ENCODE results near the gene TNPO3.

TNPO3 gene

GRCh38 chr7:129091484-129092002 lies 36.6 kb upstream of the TNPO3 start:
- H3K9ac ChIP-seq (ENCODE audit: low read length): no peak overlapping the region
- H3K4me3 ChIP-seq (ENCODE audit: low read depth, low read length): no peak overlapping the region
- no peak overlapping the region for H3K4me2 ChIP-seq (ENCODE audit: low read length)
- H3K27me3 ChIP-seq (ENCODE audit: insufficient read depth, low read length): peaks cover 2% of the 10 kb centered on the region
- H3K4me1 ChIP-seq (ENCODE audit: control insufficient read depth in 1 of 2, insufficient read depth in 2 of 2, low read length in 2 of 2): no peaks in the 10 kb centered on the region
- H3K18ac ChIP-seq (ENCODE audit: low read length): no peak overlapping the region
- no peak overlapping the region for H2BK120ac ChIP-seq (ENCODE audit: insufficient read depth, low read length, poor library complexity)
- no peak overlapping the region for H4K91ac ChIP-seq (ENCODE audit: low read depth, low read length)
- H3K79me2 ChIP-seq (ENCODE audit: control insufficient read depth, insufficient read depth, low read length, poor library complexity): no peaks in the 10 kb centered on the region
- H3K14ac ChIP-seq (ENCODE audit: low read length): no peak overlapping the region
- no peak overlapping the region for H3K27ac ChIP-seq (ENCODE audit: low read depth, low read length)
- no peaks in the 10 kb centered on the region for H3K9me3 ChIP-seq (ENCODE audit: insufficient read depth, low read depth, low read length)
- no peak overlapping the region for H4K12ac ChIP-seq (ENCODE audit: low read depth, low read length)
- H2BK12ac ChIP-seq (ENCODE audit: low read length): no peak overlapping the region
- WGBS (ENCODE audit: extremely low coverage, insufficient coverage, insufficient read length): no CpG with 5 or more reads among the region's 11 CpGs
- no peaks in the 10 kb centered on the region for H3K79me1 ChIP-seq (ENCODE audit: low read length)
- no peak overlapping the region for H2AK5ac ChIP-seq (ENCODE audit: low read length)
- H4K8ac ChIP-seq (ENCODE audit: low read depth, low read length): no peak overlapping the region
- DNase-seq: peak; percentile 76 to 94
- no peak overlapping the region for H2AFZ ChIP-seq (ENCODE audit: insufficient read depth, low read length, poor library complexity)
- H3K36me3 ChIP-seq (ENCODE audit: control insufficient read depth in 1 of 2, insufficient read depth in 2 of 2, low read length in 2 of 2): no peaks in the 10 kb centered on the region
- no peak overlapping the region for H2BK5ac ChIP-seq (ENCODE audit: low read depth, low read length, poor library complexity)
- no peak overlapping the region for H3K4ac ChIP-seq (ENCODE audit: low read depth, low read length)
- H3K23ac ChIP-seq (ENCODE audit: low read length): no peak overlapping the region

DNA sequence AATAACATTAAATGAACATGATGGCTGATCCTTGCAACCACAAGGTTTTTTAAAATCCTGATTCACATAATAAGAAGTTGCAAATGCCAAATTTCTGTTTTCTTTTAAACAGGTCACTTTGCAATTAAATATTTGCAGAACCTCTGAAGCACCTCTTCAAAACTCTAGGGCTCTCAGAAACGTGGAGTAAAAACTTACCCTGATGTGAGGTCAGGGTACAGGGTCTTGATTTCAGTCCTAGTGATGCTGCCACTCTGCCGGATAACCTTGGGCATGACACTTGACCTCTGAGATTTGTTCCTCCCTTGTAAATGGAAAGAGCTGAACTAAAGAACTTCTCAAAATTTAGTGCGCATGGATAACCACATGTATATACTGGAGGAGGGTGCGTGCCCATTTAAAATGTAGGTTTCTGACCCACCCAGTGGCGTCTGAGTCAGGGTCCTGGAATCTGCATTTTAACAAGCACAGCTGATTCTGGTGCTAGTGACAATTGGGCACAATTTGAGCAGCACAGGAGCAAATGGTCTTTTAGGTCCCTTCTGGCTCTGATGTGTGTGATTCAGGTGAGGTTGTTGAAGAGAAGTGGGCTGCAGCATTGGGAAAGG lies 35.5 kb upstream of the TNPO3 start:
- Histone ChIP-seq H3K4me3 (ENCODE audit: low read depth, low read length) (no peak overlapping the region), H3K9me3 (ENCODE audit: insufficient read depth, low read depth, low read length) (no peaks in the 10 kb centered on the region), H2AFZ (ENCODE audit: insufficient read depth, low read length, poor library complexity) (no peak overlapping the region), H3K9ac (ENCODE audit: low read length) (no peak overlapping the region), H3K79me1 (ENCODE audit: low read length) (no peaks in the 10 kb centered on the region), H3K4me2 (ENCODE audit: low read length) (no peak overlapping the region), H2AK5ac (ENCODE audit: low read length) (no peak overlapping the region), H3K27me3 (ENCODE audit: insufficient read depth, low read length) (peaks cover 2% of the 10 kb centered on the region), H4K91ac (ENCODE audit: low read depth, low read length) (no peak overlapping the region), H3K36me3 (ENCODE audit: control insufficient read depth in 1 of 2, insufficient read depth in 2 of 2, low read length in 2 of 2) (no peaks in the 10 kb centered on the region), H3K23ac (ENCODE audit: low read length) (no peak overlapping the region), H3K18ac (ENCODE audit: low read length) (no peak overlapping the region), H3K27ac (ENCODE audit: low read depth, low read length) (no peak overlapping the region), H2BK5ac (ENCODE audit: low read depth, low read length, poor library complexity) (no peak overlapping the region), H2BK120ac (ENCODE audit: insufficient read depth, low read length, poor library complexity) (no peak overlapping the region), H4K12ac (ENCODE audit: low read depth, low read length) (no peak overlapping the region), H4K8ac (ENCODE audit: low read depth, low read length) (no peak overlapping the region), H3K79me2 (ENCODE audit: control insufficient read depth, insufficient read depth, low read length, poor library complexity) (no peaks in the 10 kb centered on the region), H2BK12ac (ENCODE audit: low read length) (no peak overlapping the region), H3K14ac (ENCODE audit: low read length) (no peak overlapping the region), H3K4ac (ENCODE audit: low read depth, low read length) (no peak overlapping the region), H3K4me1 (ENCODE audit: control insufficient read depth in 1 of 2, insufficient read depth in 2 of 2, low read length in 2 of 2) (no peaks in the 10 kb centered on the region)
- DNase-seq: peak in 1 of 2 donors; percentile 15
- no CpG with 5 or more reads among the region's 5 CpGs for WGBS (ENCODE audit: extremely low coverage, insufficient coverage, insufficient read length)

DNA sequence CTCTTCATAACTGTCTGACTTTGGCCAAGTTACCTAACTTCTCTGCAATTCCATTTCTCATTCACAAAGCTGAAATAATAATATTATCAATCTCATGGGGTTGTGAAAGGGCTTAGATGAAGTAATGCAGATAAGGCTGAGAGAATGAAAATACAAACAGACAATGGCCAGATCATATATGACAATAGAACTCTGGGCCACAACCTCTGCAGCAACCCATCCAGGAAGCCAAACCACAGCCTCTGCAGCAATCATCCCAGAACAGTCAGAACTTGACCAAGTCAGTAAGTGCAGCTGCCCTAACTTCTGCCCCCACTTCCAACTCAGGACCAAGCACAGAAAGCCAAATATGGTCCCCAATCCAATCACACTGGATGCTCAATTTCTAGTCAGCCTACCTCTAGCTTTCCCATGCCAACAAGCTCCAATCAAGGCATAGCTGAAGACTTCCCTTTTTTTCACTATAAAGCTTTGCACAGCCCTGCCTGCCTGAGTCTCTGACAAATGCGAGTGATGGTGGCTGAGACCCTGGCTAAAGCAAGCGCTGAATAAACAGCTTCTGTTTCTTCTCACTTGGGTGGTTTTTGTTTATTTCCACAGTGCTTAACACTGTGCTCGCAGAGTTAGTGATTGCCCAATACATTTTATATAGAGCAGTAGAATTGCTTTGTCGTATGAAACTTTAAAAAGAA lies 34.8 kb upstream of the TNPO3 start:
- no peak overlapping the region for H2AFZ ChIP-seq (ENCODE audit: insufficient read depth, low read length, poor library complexity)
- H4K91ac ChIP-seq (ENCODE audit: low read depth, low read length): no peak overlapping the region
- peaks cover 2% of the 10 kb centered on the region for H3K27me3 ChIP-seq (ENCODE audit: insufficient read depth, low read length)
- no peaks in the 10 kb centered on the region for H3K36me3 ChIP-seq (ENCODE audit: control insufficient read depth in 1 of 2, insufficient read depth in 2 of 2, low read length in 2 of 2)
- H3K4ac ChIP-seq (ENCODE audit: low read depth, low read length): no peak overlapping the region
- H3K18ac ChIP-seq (ENCODE audit: low read length): no peak overlapping the region
- H2BK12ac ChIP-seq (ENCODE audit: low read length): no peak overlapping the region
- no peak overlapping the region for H3K23ac ChIP-seq (ENCODE audit: low read length)
- no peak overlapping the region for H2BK120ac ChIP-seq (ENCODE audit: insufficient read depth, low read length, poor library complexity)
- H3K79me1 ChIP-seq (ENCODE audit: low read length): no peaks in the 10 kb centered on the region
- H4K12ac ChIP-seq (ENCODE audit: low read depth, low read length): no peak overlapping the region
- no peak for DNase-seq
- H3K9ac ChIP-seq (ENCODE audit: low read length): no peak overlapping the region
- no CpG with 5 or more reads among the region's 4 CpGs for WGBS (ENCODE audit: extremely low coverage, insufficient coverage, insufficient read length)
- no peaks in the 10 kb centered on the region for H3K4me1 ChIP-seq (ENCODE audit: control insufficient read depth in 1 of 2, insufficient read depth in 2 of 2, low read length in 2 of 2)
- H4K8ac ChIP-seq (ENCODE audit: low read depth, low read length): no peak overlapping the region
- H3K14ac ChIP-seq (ENCODE audit: low read length): no peak overlapping the region
- no peak overlapping the region for H3K4me2 ChIP-seq (ENCODE audit: low read length)
- H3K27ac ChIP-seq (ENCODE audit: low read depth, low read length): no peak overlapping the region
- no peak overlapping the region for H3K4me3 ChIP-seq (ENCODE audit: low read depth, low read length)
- no peak overlapping the region for H2AK5ac ChIP-seq (ENCODE audit: low read length)
- no peak overlapping the region for H2BK5ac ChIP-seq (ENCODE audit: low read depth, low read length, poor library complexity)
- no peaks in the 10 kb centered on the region for H3K9me3 ChIP-seq (ENCODE audit: insufficient read depth, low read depth, low read length)
- H3K79me2 ChIP-seq (ENCODE audit: control insufficient read depth, insufficient read depth, low read length, poor library complexity): no peaks in the 10 kb centered on the region

GRCh38 chr7:129084801-129085551 lies 30.1 kb upstream of the TNPO3 start:
- DNase-seq: no peak
- Histone ChIP-seq H3K9me3 (ENCODE audit: insufficient read depth, low read depth, low read length) (no peaks in the 10 kb centered on the region), H3K27me3 (ENCODE audit: insufficient read depth, low read length) (peaks cover 2% of the 10 kb centered on the region), H4K8ac (ENCODE audit: low read depth, low read length) (no peak overlapping the region), H3K27ac (ENCODE audit: low read depth, low read length) (no peak overlapping the region), H3K4ac (ENCODE audit: low read depth, low read length) (no peak overlapping the region), H3K18ac (ENCODE audit: low read length) (no peak overlapping the region), H3K14ac (ENCODE audit: low read length) (no peak overlapping the region), H2BK12ac (ENCODE audit: low read length) (no peak overlapping the region), H4K12ac (ENCODE audit: low read depth, low read length) (no peak overlapping the region), H4K91ac (ENCODE audit: low read depth, low read length) (no peak overlapping the region), H2AK5ac (ENCODE audit: low read length) (no peak overlapping the region), H3K79me2 (ENCODE audit: control insufficient read depth, insufficient read depth, low read length, poor library complexity) (no peaks in the 10 kb centered on the region), H3K4me2 (ENCODE audit: low read length) (no peak overlapping the region), H3K4me3 (ENCODE audit: low read depth, low read length) (no peak overlapping the region), H2AFZ (ENCODE audit: insufficient read depth, low read length, poor library complexity) (no peak overlapping the region), H3K36me3 (ENCODE audit: control insufficient read depth in 1 of 2, insufficient read depth in 2 of 2, low read length in 2 of 2) (no peaks in the 10 kb centered on the region), H2BK5ac (ENCODE audit: low read depth, low read length, poor library complexity) (no peak overlapping the region), H3K79me1 (ENCODE audit: low read length) (no peaks in the 10 kb centered on the region), H3K23ac (ENCODE audit: low read length) (no peak overlapping the region), H3K9ac (ENCODE audit: low read length) (no peak overlapping the region), H2BK120ac (ENCODE audit: insufficient read depth, low read length, poor library complexity) (no peak overlapping the region), H3K4me1 (ENCODE audit: control insufficient read depth in 1 of 2, insufficient read depth in 2 of 2, low read length in 2 of 2) (no peaks in the 10 kb centered on the region)
- WGBS (ENCODE audit: extremely low coverage, insufficient coverage, insufficient read length): no CpG with 5 or more reads among the region's 11 CpGs

All from trophoblast cell (in vitro differentiated cells and primary cell).